GM21526 (cell line): ENCODE data around the gene AXL.

Experiments used
- ATAC-seq: cut with Tn5 transposase; IDR thresholded peaks from one replicate; pipeline ENCODE4 v1.9.1; 2021; ENCODE audit warnings: moderate library complexity; ENCODE audit not compliant: unreplicated experiment, low FRiP score

AXL gene

GRCh38 chr19:41233748-41234240 is 14.8 kb downstream of the AXL start:
- ATAC-seq, result no peak

- ATAC-seq, result no peak
These were observed 15.6 kb downstream of the AXL start for GRCh38 chr19:41234512-41235168.

GRCh38 chr19:41235480-41235879 is 16.5 kb downstream of the AXL start:
- ATAC-seq, result no peak

GRCh38 chr19:41238244-41238643 is 19.2 kb downstream of the AXL start:
- ATAC-seq, result no peak

GRCh38 chr19:41239363-41239762 is 20.3 kb downstream of the AXL start:
- ATAC-seq, result no peak

GRCh38 chr19:41239961-41240574 is 21.0 kb downstream of the AXL start:
- ATAC-seq, result no peak

GRCh38 chr19:41241859-41242258 is 22.8 kb downstream of the AXL start:
- ATAC-seq, result no peak

GRCh38 chr19:41244117-41244516 is 25.1 kb downstream of the AXL start:
- no peak for ATAC-seq

GRCh38 chr19:41245843-41246242 is 26.8 kb downstream of the AXL start:
- no peak for ATAC-seq

- no peak for ATAC-seq
These were observed 29.9 kb downstream of the AXL start for GRCh38 chr19:41248895-41249294.

GRCh38 chr19:41249707-41250423 is 30.8 kb downstream of the AXL start:
- ATAC-seq, result no peak

GRCh38 chr19:41253660-41254059 is 34.6 kb downstream of the AXL start:
- ATAC-seq, result no peak

GRCh38 chr19:41255171-41255570 is 36.1 kb downstream of the AXL start:
- ATAC-seq, result no peak

- no peak for ATAC-seq
These were observed 42.6 kb downstream of the AXL start for GRCh38 chr19:41261474-41262190.

- ATAC-seq, result peak; percentile 5
These were observed 44.2 kb downstream of the AXL start for GRCh38 chr19:41263042-41263849.

GRCh38 chr19:41263850-41264580 is 45.0 kb downstream of the AXL start, which contains the start of gene HNRNPUL1:
HNRNPUL1 (plus strand) TSS chr19:41264372; CDS start chr19:41264504, 132 bp downstream.
- ATAC-seq, result peak; percentile 62

GRCh38 chr19:41264581-41265394 is 45.8 kb downstream of the AXL start:
- no peak for ATAC-seq

GRCh38 chr19:41265395-41266153 is 46.6 kb downstream of the AXL start:
- no peak for ATAC-seq
